GM19467 (cell line): ENCODE data around the gene GNAS-AS1.
A peak's percentile ranks its signal among the peaks of the same experiment; 100 is the strongest.

Experiments used
- ATAC-seq: cut with Tn5 transposase; IDR thresholded peaks from one replicate; pipeline ENCODE4 v1.9.1; 2021; ENCODE audit warnings: mild to moderate bottlenecking, moderate library complexity; ENCODE audit not compliant: unreplicated experiment

Gene GNAS-AS1

GRCh38 chr20:58850693-58851174 lies at the start of gene GNAS-AS1:
Gene GNAS-AS1, minus strand, starts transcription at chr20:58850902.
- peak; percentile 88 for ATAC-seq

DNA sequence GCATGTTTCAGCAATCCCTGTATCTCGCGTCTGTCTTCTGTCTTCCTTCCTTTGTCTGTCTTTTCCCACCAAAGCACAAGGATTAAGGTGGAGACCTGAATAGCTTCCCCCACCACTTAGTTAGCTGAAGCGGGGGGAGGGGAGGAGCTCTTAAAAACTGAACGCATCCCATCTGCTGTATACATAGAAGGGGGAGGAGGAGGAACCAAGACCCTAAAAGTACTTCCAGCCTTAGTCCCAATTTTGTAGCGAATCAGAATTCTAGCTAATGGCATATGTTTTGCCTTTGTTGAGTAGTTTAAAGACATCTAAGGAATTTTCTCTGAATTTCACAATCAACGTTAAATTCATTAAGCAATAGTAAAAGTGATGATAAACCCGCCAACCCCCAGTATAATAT lies 49.7 kb upstream of the GNAS-AS1 start:
- no peak for ATAC-seq

DNA sequence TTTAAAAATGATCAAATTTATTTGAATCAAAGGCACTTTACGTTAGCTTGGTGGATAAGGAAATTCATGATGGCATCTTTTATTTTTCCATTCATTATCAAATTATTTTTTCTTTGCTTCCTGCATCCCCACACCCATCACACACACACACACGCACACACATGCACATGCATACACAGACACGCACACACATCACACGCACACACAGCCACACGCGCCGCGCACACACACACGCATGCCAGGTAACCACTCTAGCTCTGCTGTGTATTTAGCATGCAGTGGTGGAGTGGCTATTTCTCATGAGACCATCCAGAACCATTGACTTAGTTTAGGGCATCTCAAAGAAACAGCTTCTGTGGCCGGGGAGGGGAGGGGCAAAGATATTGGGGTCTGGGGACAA lies 48.8 kb upstream of the GNAS-AS1 start:
- no peak for ATAC-seq

GRCh38 chr20:58898629-58899408 lies 48.1 kb upstream of the GNAS-AS1 start:
- ATAC-seq: no peak

DNA sequence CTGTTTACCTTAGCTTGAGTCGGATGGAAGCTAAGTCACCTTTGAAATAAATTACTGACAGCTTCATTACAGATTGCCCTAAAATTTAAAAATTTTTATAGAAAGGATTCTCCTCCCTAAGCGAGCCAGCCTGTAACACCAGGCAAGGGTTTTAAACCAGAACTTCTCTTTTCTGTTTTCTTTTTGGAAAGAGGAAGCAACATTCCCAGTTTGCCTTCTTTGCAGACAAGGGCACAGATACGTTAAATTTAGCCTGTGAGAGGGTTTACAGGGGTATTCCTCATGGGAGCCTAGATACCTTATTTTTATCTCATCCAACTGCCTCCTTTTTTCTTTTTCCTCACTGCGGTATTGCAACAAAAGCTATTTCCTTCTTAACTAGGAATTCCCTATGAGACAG lies 46.8 kb upstream of the GNAS-AS1 start:
- no peak for ATAC-seq

GRCh38 chr20:58896820-58897219 lies 46.1 kb upstream of the GNAS-AS1 start:
- no peak for ATAC-seq

GRCh38 chr20:58895448-58896180 lies 44.9 kb upstream of the GNAS-AS1 start:
- no peak for ATAC-seq

GRCh38 chr20:58894652-58895447 lies 44.1 kb upstream of the GNAS-AS1 start:
- no peak for ATAC-seq

- no peak for ATAC-seq
Observed at GRCh38 chr20:58893355-58894120, 42.8 kb upstream of the GNAS-AS1 start.

GRCh38 chr20:58892932-58893224 lies 42.2 kb upstream of the GNAS-AS1 start:
- ATAC-seq: no peak

DNA sequence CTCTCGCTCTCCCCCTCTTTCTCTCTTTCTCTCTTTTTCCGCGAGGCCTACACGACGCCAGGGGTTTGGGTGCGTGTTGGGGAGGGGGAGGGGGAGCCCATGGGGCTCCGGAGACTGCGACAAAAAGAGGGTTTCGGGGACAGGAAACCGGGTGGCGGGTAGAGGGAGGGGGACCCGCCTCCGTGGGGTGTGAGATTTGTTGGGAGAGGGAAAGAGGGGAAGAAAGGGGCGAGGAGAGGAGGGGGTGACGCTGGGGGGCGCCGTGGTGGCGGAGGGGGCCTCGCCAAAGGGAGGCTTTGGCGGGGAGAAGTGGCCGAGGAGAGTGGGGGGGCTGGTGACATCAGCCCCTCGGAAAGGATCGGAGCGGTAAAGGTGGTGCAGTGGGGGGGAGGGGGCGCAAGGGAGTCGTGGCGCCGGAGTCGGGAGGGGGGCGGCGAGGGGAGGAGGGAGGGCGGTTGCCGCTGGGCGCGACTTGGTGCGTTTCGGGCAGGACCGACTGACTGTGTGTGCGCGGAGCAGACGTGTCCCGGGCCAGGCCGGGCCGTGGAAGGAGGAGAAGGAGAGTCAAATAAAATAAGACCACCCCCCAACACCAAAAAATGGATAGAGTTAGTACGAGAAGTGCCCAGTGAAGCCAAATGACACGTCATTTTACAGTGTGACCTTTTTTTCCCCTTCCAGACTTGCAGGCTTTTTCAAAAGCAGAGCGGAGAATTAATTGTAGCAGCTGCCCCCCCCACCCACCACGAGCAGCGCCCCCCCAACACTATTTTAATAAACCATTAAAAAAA lies 41.6 kb upstream of the GNAS-AS1 start:
- no peak for ATAC-seq

DNA sequence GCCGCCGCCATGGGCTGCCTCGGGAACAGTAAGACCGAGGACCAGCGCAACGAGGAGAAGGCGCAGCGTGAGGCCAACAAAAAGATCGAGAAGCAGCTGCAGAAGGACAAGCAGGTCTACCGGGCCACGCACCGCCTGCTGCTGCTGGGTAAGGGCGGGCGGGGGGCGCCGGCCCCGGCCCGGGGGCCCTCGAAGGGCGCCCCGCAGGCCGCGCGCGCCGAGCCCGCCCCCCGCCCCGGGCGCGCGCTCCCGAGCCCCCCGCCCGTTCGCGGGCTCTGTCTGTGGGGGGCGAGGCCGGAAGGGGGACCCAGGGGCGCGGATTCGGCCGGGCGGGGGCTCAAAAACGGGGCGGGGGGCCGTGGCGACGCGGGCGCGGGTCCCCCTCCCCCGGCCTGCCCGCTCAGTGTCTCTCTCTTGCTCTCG lies 41.0 kb upstream of the GNAS-AS1 start:
- ATAC-seq: no peak

- ATAC-seq: peak; percentile 30
Observed at GRCh38 chr20:58891086-58891717, 40.5 kb upstream of the GNAS-AS1 start.

GRCh38 chr20:58890518-58891085 lies 39.9 kb upstream of the GNAS-AS1 start:
- ATAC-seq: peak; percentile 23

DNA sequence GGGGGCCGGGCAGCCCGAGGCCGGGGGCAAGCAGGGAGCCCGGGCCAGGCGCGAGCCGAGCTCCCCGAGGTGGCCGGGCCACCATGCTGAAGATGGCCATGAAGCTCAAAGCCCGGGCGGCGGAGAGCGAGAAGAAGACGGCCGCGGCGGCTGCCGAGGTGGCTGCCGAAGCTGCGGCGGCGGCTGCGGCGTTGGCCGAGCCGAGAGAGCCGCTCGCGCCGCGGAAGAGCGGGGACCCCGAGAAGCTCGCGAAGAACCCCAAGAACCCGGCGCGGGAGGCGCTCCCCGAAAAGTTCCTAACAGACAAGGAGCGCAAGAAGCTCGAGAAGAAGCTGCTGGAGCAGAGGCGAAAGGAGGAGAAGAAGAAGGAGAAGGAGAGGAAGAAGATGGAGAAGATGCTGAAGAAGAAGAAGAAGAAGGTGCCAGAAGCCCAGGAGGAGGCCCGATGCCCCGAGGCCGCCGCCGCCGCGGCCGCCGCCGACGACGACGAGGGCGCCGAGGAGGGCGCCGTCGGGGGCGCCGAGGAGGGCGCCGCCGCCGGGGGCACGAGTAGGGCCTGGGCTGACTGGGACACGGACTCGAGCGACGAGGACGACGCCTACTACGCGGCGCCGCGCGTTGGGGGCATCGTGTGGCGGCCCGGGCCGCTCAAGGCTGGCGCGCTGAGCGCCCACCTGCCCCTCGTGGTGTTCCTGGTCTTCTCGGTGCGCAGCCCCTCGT lies 39.3 kb upstream of the GNAS-AS1 start:
- ATAC-seq: no peak

DNA sequence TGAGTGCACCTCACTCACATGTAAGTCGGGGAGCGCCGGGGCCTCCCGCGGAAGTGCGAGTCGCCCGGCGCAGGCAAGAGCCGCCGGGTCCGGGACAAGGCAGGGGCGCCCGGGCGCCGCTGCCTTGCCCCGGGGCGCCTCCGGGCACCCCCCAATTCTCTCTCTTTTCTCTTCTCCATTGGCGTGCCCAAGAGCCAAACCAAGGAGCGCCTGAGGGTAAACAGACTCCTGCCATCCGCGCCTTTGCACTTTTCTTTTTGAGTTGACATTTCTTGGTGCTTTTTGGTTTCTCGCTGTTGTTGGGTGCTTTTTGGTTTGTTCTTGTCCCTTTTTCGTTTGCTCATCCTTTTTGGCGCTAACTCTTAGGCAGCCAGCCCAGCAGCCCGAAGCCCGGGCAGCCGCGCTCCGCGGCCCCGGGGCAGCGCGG lies 38.6 kb upstream of the GNAS-AS1 start:
- no peak for ATAC-seq

GRCh38 chr20:58888521-58889333 lies 38.0 kb upstream of the GNAS-AS1 start:
- ATAC-seq: no peak

- ATAC-seq: no peak
Observed at GRCh38 chr20:58888103-58888502, 37.4 kb upstream of the GNAS-AS1 start.
